ENCODE results near the gene PLD4.
A peak's percentile ranks its signal among the peaks of the same experiment; 100 is the strongest.

PLD4 gene

GRCh38 chr14:104978746-104979691, 54.3 kb downstream of the PLD4 start:
- peak; percentile 69 for DNase-seq
- H3K27me3 ChIP-seq = no peaks in the 10 kb centered on the region
- no peaks in the 10 kb centered on the region for H3K9me3 ChIP-seq
- no peak for TF ChIP-seq CTCF (IDR thresholded peaks at IDR 0.05; ENCODE audit: low read depth, low read length)
- peak overlapping the region; percentile 52 for H3K4me3 ChIP-seq (ENCODE audit: low read depth, low read length)
- peaks cover 19% of the 10 kb centered on the region for H3K4me1 ChIP-seq
- H3K36me3 ChIP-seq = no peaks in the 10 kb centered on the region

GRCh38 chr14:104979758-104980610, 55.3 kb downstream of the PLD4 start:
- no peak for TF ChIP-seq CTCF (IDR thresholded peaks at IDR 0.05; ENCODE audit: low read depth, low read length)
- Histone ChIP-seq H3K27me3 (no peaks in the 10 kb centered on the region), H3K4me1 (peaks cover 19% of the 10 kb centered on the region), H3K36me3 (no peaks in the 10 kb centered on the region), H3K4me3 (ENCODE audit: low read depth, low read length) (no peak overlapping the region), H3K9me3 (no peaks in the 10 kb centered on the region)
- DNase-seq = peak; percentile 60

GRCh38 chr14:104980611-104981531, 56.2 kb downstream of the PLD4 start:
- H3K36me3 ChIP-seq = no peaks in the 10 kb centered on the region
- no peaks in the 10 kb centered on the region for H3K27me3 ChIP-seq
- DNase-seq = peak; percentile 7
- peaks cover 19% of the 10 kb centered on the region for H3K4me1 ChIP-seq
- TF ChIP-seq CTCF (IDR thresholded peaks at IDR 0.05; ENCODE audit: low read depth, low read length) = no peak
- no peaks in the 10 kb centered on the region for H3K9me3 ChIP-seq
- no peak overlapping the region for H3K4me3 ChIP-seq (ENCODE audit: low read depth, low read length)

- Histone ChIP-seq H3K4me1 (peaks cover 19% of the 10 kb centered on the region), H3K36me3 (no peaks in the 10 kb centered on the region), H3K9me3 (no peaks in the 10 kb centered on the region), H3K4me3 (ENCODE audit: low read depth, low read length) (no peak overlapping the region), H3K27me3 (no peaks in the 10 kb centered on the region)
- DNase-seq = peak; percentile 12
- no peak for TF ChIP-seq CTCF (IDR thresholded peaks at IDR 0.05; ENCODE audit: low read depth, low read length)
Observed at GRCh38 chr14:104981699-104982541, 57.2 kb downstream of the PLD4 start.

GRCh38 chr14:104982548-104983230, 58.0 kb downstream of the PLD4 start:
- H3K27me3 ChIP-seq = no peaks in the 10 kb centered on the region
- peaks cover 16% of the 10 kb centered on the region for H3K4me1 ChIP-seq
- no peaks in the 10 kb centered on the region for H3K9me3 ChIP-seq
- no peak overlapping the region for H3K4me3 ChIP-seq (ENCODE audit: low read depth, low read length)
- peak; percentile 3 for DNase-seq
- H3K36me3 ChIP-seq = no peaks in the 10 kb centered on the region
- TF ChIP-seq CTCF (IDR thresholded peaks at IDR 0.05; ENCODE audit: low read depth, low read length) = no peak

All from BE2C (cell line).